ENCODE measurements around the gene DHRS13. TPM values are rescaled to one million over a fixed set of nuclear protein-coding genes. Genes with fewer than 3 reads are reported as not detected.

The DHRS13 gene
- total and polyA plus RNA-seq, 10 of the 15 experiments (the other 5 are each of a cell fraction or from before 2014, with no cell fraction given), result 0.18 to 55.2 (median 31.3) TPM; not detected in 1

- TF ChIP-seq, protein P1, sequence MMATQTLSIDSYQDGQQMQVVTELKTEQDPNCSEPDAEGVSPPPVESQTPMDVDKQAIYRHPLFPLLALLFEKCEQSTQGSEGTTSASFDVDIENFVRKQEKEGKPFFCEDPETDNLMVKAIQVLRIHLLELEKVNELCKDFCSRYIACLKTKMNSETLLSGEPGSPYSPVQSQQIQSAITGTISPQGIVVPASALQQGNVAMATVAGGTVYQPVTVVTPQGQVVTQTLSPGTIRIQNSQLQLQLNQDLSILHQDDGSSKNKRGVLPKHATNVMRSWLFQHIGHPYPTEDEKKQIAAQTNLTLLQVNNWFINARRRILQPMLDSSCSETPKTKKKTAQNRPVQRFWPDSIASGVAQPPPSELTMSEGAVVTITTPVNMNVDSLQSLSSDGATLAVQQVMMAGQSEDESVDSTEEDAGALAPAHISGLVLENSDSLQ (IDR thresholded peaks at IDR 0.05), result peak; percentile 65
- no peak for TF ChIP-seq ZZZ3 (IDR thresholded peaks at IDR 0.05; ENCODE audit: control insufficient read depth, insufficient read length, low read depth)
- TF ChIP-seq, protein P2, sequence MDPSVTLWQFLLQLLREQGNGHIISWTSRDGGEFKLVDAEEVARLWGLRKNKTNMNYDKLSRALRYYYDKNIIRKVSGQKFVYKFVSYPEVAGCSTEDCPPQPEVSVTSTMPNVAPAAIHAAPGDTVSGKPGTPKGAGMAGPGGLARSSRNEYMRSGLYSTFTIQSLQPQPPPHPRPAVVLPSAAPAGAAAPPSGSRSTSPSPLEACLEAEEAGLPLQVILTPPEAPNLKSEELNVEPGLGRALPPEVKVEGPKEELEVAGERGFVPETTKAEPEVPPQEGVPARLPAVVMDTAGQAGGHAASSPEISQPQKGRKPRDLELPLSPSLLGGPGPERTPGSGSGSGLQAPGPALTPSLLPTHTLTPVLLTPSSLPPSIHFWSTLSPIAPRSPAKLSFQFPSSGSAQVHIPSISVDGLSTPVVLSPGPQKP (IDR thresholded peaks at IDR 0.05; ENCODE audit: low read depth, low read length), result 0 out of 2 replicates have a peak, but pooled peaks have one; percentile 42
- peak; percentile 75 for TF ChIP-seq SIX5 (IDR thresholded peaks at IDR 0.05; ENCODE audit: low read depth, low read length, severe bottlenecking)
- 0 out of 3 replicates have a peak, but pooled peaks of 1 of the 2 experiments have one; percentile 6 for TF ChIP-seq EGR1 (IDR thresholded peaks at IDR 0.05; ENCODE audit: borderline replicate concordance in 1 of 2, low read depth in 2 of 2, low read length in 2 of 2)
- TF ChIP-seq IRF3 (IDR thresholded peaks at IDR 0.05), result no peak
- TF ChIP-seq PML (IDR thresholded peaks at IDR 0.05; ENCODE audit: low read length), result peak; percentile 84; the same call in 1 of the 2 replicates
- TF ChIP-seq BHLHE40 (IDR thresholded peaks at IDR 0.05; ENCODE audit: borderline replicate concordance in 1 of 2, low read depth in 2 of 2, low read length in 1 of 2), result peak in 1 of 2 experiments; percentile 25; a peak in 1 of 4 replicates
- no peak for TF ChIP-seq NFXL1 (IDR thresholded peaks at IDR 0.05; ENCODE audit: borderline replicate concordance)
- TF ChIP-seq, protein P3, sequence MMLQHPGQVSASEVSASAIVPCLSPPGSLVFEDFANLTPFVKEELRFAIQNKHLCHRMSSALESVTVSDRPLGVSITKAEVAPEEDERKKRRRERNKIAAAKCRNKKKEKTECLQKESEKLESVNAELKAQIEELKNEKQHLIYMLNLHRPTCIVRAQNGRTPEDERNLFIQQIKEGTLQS (IDR thresholded peaks at IDR 0.05; ENCODE audit: borderline replicate concordance, extremely low read depth, low read depth, low read length), result no peak
- TF ChIP-seq E4F1 (IDR thresholded peaks at IDR 0.05; ENCODE audit: borderline replicate concordance, partially characterized antibody), result no peak
- TF ChIP-seq, protein P4, sequence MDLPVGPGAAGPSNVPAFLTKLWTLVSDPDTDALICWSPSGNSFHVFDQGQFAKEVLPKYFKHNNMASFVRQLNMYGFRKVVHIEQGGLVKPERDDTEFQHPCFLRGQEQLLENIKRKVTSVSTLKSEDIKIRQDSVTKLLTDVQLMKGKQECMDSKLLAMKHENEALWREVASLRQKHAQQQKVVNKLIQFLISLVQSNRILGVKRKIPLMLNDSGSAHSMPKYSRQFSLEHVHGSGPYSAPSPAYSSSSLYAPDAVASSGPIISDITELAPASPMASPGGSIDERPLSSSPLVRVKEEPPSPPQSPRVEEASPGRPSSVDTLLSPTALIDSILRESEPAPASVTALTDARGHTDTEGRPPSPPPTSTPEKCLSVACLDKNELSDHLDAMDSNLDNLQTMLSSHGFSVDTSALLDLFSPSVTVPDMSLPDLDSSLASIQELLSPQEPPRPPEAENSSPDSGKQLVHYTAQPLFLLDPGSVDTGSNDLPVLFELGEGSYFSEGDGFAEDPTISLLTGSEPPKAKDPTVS (IDR thresholded peaks at IDR 0.05; ENCODE audit: low read depth, low read length), result no peak
- 0 out of 2 replicates have a peak, but pooled peaks have one; percentile 36 for TF ChIP-seq GATAD2B (conservative IDR thresholded peaks at IDR 0.05; ENCODE audit: low read depth)
- TF ChIP-seq HDGF (IDR thresholded peaks at IDR 0.05), result no peak
- TF ChIP-seq HDAC2 (IDR thresholded peaks at IDR 0.05), result peak; percentile 99
- TF ChIP-seq CREB1 (IDR thresholded peaks at IDR 0.05; ENCODE audit: low read depth), result peak; percentile 65; the same call in 1 of the 2 replicates
- TF ChIP-seq NR2F1 (conservative IDR thresholded peaks at IDR 0.05), result no peak
- peak; percentile 23 for TF ChIP-seq KLF5 (IDR thresholded peaks at IDR 0.05; ENCODE audit: partially characterized antibody)
- no peak for TF ChIP-seq EZH2 (IDR thresholded peaks at IDR 0.05; ENCODE audit: borderline replicate concordance, control insufficient read depth, low read depth, low read length)
- TF ChIP-seq CREM (IDR thresholded peaks at IDR 0.05; ENCODE audit: low read depth), result peak; percentile 77
- peak; percentile 18; the same call in 1 of the 2 replicates for TF ChIP-seq RAD51 (IDR thresholded peaks at IDR 0.05)
These were observed 48.2 kb downstream of the DHRS13 start, which contains the start of gene ERAL1 (continued) for GRCh38 chr17:28854457-28855335.

All from GM12878 (cell line).